ENCODE data around the gene TMEFF1. TPM values are rescaled to one million over a fixed set of nuclear protein-coding genes. Genes with fewer than 3 reads are reported as not detected.

The TMEFF1 gene
- total RNA-seq, 1 donor from 2014 or later: 103 TPM

DNA sequence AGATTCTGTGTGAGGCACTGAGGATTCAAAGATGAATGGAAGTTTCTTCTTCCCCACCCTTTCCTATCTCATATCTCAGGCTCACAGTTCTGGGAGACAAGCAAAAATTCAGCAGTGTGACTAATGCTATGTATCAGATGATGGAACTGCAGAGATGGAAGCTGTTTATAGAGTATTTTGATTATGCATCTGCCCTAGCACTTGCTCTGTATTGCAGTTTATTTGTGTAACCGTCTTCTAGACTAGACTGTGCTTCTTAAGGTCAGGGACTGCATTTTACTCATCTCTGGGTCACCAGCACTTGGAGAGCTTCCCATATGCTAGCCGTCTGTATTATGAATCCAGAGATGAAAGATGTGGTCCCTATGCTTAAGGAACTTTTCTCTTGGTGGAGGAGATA, 117.5 kb downstream of the TMEFF1 start:
- Histone ChIP-seq H2AFZ (replicated peaks) (no peak overlapping the region), H3K27me3 (no peaks in the 10 kb centered on the region), H3K9ac (no peak overlapping the region), H3F3A (ENCODE audit: low read depth) (peaks cover 35% of the 10 kb centered on the region), H3K9me3 (ENCODE audit: low read depth) (no peaks in the 10 kb centered on the region), H3K4me1 (peaks cover 7% of the 10 kb centered on the region), H3K36me3 (peaks cover 6% of the 10 kb centered on the region), H3K27ac (no peak overlapping the region), H3K4me2 (no peak overlapping the region), H3K79me2 (ENCODE audit: low read depth) (no peaks in the 10 kb centered on the region), H3K4me3 (no peak overlapping the region), H4K20me1 (ENCODE audit: low read depth) (peaks cover 7% of the 10 kb centered on the region)
- no peak for DNase-seq (ENCODE audit: low spot score)
- Mint-ChIP-seq H3K9me3 (no peaks in the 10 kb centered on the region), H3K27ac (no peak overlapping the region), H3K36me3 (peaks cover 11% of the 10 kb centered on the region), H3K4me1 (no peaks in the 10 kb centered on the region), H3K27me3 (ENCODE audit: insufficient read depth, low read depth) (peaks cover 2% of the 10 kb centered on the region), H3K4me3 (no peak overlapping the region)
- TF ChIP-seq, protein P1, sequence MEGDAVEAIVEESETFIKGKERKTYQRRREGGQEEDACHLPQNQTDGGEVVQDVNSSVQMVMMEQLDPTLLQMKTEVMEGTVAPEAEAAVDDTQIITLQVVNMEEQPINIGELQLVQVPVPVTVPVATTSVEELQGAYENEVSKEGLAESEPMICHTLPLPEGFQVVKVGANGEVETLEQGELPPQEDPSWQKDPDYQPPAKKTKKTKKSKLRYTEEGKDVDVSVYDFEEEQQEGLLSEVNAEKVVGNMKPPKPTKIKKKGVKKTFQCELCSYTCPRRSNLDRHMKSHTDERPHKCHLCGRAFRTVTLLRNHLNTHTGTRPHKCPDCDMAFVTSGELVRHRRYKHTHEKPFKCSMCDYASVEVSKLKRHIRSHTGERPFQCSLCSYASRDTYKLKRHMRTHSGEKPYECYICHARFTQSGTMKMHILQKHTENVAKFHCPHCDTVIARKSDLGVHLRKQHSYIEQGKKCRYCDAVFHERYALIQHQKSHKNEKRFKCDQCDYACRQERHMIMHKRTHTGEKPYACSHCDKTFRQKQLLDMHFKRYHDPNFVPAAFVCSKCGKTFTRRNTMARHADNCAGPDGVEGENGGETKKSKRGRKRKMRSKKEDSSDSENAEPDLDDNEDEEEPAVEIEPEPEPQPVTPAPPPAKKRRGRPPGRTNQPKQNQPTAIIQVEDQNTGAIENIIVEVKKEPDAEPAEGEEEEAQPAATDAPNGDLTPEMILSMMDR (IDR thresholded peaks at IDR 0.05): no peak
- TF ChIP-seq EZH2phosphoT487 (IDR thresholded peaks at IDR 0.05) (no peak), EZH2 (IDR thresholded peaks at IDR 0.05) (no peak)

DNA sequence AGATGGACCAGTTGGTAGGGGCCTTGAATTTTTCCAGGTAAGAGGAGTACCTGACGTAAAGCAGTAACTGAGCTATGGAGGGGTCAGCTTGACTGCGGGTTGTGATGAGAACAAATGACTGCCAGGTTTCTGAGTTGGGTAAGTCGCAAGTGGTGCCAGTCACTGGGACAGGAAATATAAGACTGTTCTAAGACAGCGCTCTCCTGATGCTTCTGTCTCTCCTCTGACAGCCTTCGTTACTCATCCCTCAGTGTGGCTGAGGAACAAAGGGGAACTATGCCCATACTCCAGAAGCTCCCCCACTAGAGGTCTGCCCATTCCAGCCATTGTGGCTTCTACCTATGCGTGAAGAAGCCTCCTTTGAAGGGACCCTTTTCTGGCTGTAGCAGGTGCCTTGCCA, 118.2 kb downstream of the TMEFF1 start:
- Mint-ChIP-seq H3K27ac (no peak overlapping the region), H3K27me3 (ENCODE audit: insufficient read depth, low read depth) (peaks cover 2% of the 10 kb centered on the region), H3K36me3 (peaks cover 11% of the 10 kb centered on the region), H3K4me3 (no peak overlapping the region), H3K9me3 (no peaks in the 10 kb centered on the region), H3K4me1 (no peaks in the 10 kb centered on the region)
- Histone ChIP-seq H3K27me3 (no peaks in the 10 kb centered on the region), H3K79me2 (ENCODE audit: low read depth) (no peaks in the 10 kb centered on the region), H3K36me3 (peaks cover 6% of the 10 kb centered on the region), H4K20me1 (ENCODE audit: low read depth) (peaks cover 7% of the 10 kb centered on the region), H3K4me2 (no peak overlapping the region), H3K9ac (no peak overlapping the region), H3K9me3 (ENCODE audit: low read depth) (no peaks in the 10 kb centered on the region), H3F3A (ENCODE audit: low read depth) (peaks cover 35% of the 10 kb centered on the region), H3K4me3 (no peak overlapping the region), H3K4me1 (peaks cover 7% of the 10 kb centered on the region), H2AFZ (replicated peaks) (no peak overlapping the region), H3K27ac (no peak overlapping the region)
- TF ChIP-seq EZH2 (IDR thresholded peaks at IDR 0.05) (no peak), EZH2phosphoT487 (IDR thresholded peaks at IDR 0.05) (no peak)
- TF ChIP-seq, protein P1 (IDR thresholded peaks at IDR 0.05): no peak
- DNase-seq (ENCODE audit: low spot score): no peak

DNA sequence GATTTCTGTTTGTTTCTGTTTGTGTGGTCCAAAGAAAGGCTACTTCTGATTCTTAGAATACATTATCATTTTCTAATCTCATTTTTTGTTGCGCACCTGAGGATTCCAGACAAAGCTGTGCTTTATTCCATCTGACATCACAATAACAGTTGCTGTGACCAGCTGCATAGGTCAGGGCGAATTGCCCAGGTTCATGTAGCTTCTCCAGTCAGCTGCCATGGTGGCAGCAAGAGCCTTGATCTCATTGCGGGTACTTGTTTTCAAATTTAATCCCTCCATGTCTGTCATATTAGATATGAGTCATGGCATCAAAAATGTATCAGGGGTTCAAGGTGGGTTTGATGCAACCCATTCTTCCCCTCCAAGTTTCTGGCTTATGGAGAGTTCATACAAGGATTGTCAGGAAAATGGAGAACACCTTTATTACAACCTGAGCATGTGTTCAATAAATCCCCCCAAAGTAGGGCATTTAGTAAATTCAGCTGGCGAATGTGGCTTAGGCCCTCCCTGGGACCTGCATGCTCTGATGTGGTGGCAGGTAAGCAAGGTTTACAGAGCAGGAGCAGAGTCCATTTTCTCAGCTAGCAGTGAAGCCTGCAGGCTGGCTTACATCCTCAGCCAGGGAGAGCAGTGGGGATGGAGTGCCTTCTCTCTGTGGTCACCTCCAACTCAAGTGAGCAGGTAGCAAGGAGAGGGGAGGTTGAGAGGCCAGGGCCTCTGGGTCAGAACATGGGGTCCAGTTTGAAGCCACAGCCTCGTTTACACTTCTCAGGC, 118.9 kb downstream of the TMEFF1 start:
- peaks cover 2% of the 10 kb centered on the region for H3K36me3 ChIP-seq
- no peak overlapping the region for H3K4me3 ChIP-seq
- no peaks in the 10 kb centered on the region for H3K9me3 ChIP-seq (ENCODE audit: low read depth)
- peaks cover 4% of the 10 kb centered on the region for H4K20me1 ChIP-seq (ENCODE audit: low read depth)
- no peak overlapping the region for H3K4me3 Mint-ChIP-seq
- H3K27me3 Mint-ChIP-seq (ENCODE audit: insufficient read depth, low read depth): peaks cover 2% of the 10 kb centered on the region
- no peaks in the 10 kb centered on the region for H3K27me3 ChIP-seq
- DNase-seq (ENCODE audit: low spot score): no peak
- H2AFZ ChIP-seq (replicated peaks): no peak overlapping the region
- no peak overlapping the region for H3K9ac ChIP-seq
- H3K4me1 Mint-ChIP-seq: no peaks in the 10 kb centered on the region
- no peak for TF ChIP-seq EZH2 (IDR thresholded peaks at IDR 0.05)
- TF ChIP-seq EZH2phosphoT487 (IDR thresholded peaks at IDR 0.05): no peak
- TF ChIP-seq, protein P1 (IDR thresholded peaks at IDR 0.05): no peak
- H3K27ac Mint-ChIP-seq: no peak overlapping the region
- no peak overlapping the region for H3K27ac ChIP-seq
- H3K9me3 Mint-ChIP-seq: no peaks in the 10 kb centered on the region
- H3K36me3 Mint-ChIP-seq: peaks cover 9% of the 10 kb centered on the region
- H3F3A ChIP-seq (ENCODE audit: low read depth): peaks cover 35% of the 10 kb centered on the region
- peaks cover 5% of the 10 kb centered on the region for H3K4me1 ChIP-seq
- no peak overlapping the region for H3K4me2 ChIP-seq
- no peaks in the 10 kb centered on the region for H3K79me2 ChIP-seq (ENCODE audit: low read depth)
